ENCODE measurements around the gene GOLGA6L7.
"Not testable (repeated sequence)": the region's sequence is repeated elsewhere in the genome, so short reads cannot be mapped to it uniquely, and the experiment has no call there.

The GOLGA6L7 gene

GRCh38 chr15:28810444-28810843 is 38.0 kb downstream of the GOLGA6L7 start:
- H3K4me3 ChIP-seq, H3K9me3 ChIP-seq, H4K20me1 ChIP-seq, H3K27me3 ChIP-seq, H3K27ac ChIP-seq, H3K9ac ChIP-seq, H3K36me3 ChIP-seq, H3K4me1 ChIP-seq, H3K4me2 ChIP-seq: not testable (repeated sequence)

GRCh38 chr15:28808136-28808535 is 40.3 kb downstream of the GOLGA6L7 start:
- not testable (repeated sequence) for H3K27ac ChIP-seq, H3K36me3 ChIP-seq, H3K9ac ChIP-seq, H4K20me1 ChIP-seq, H3K27me3 ChIP-seq, H3K4me1 ChIP-seq, H3K4me2 ChIP-seq, H3K9me3 ChIP-seq, H3K4me3 ChIP-seq

GRCh38 chr15:28800366-28800765 is 48.1 kb downstream of the GOLGA6L7 start:
- H3K27ac ChIP-seq, H3K9me3 ChIP-seq, H3K36me3 ChIP-seq, H3K4me3 ChIP-seq, H3K4me2 ChIP-seq, H3K9ac ChIP-seq, H3K27me3 ChIP-seq, H4K20me1 ChIP-seq, H3K4me1 ChIP-seq: not testable (repeated sequence)

GRCh38 chr15:28798234-28798633 is 50.2 kb downstream of the GOLGA6L7 start:
- H3K4me3 ChIP-seq, H3K9ac ChIP-seq, H3K36me3 ChIP-seq, H3K27ac ChIP-seq, H3K27me3 ChIP-seq, H3K9me3 ChIP-seq, H4K20me1 ChIP-seq, H3K4me1 ChIP-seq, H3K4me2 ChIP-seq: not testable (repeated sequence)

GRCh38 chr15:28794231-28794630 is 54.2 kb downstream of the GOLGA6L7 start:
- not testable (repeated sequence) for H3K4me2 ChIP-seq, H4K20me1 ChIP-seq, H3K27me3 ChIP-seq, H3K27ac ChIP-seq, H3K9ac ChIP-seq, H3K4me3 ChIP-seq, H3K9me3 ChIP-seq, H3K4me1 ChIP-seq, H3K36me3 ChIP-seq

Data from BLaER1 (cell line).